Erythroblast (primary cell): Measurements from ENCODE around the gene CPXM2.

ENCODE experiments used
- GATA1 ChIP-seq: IDR thresholded peaks from 2 replicates; pipeline ENCODE4 v1.6.1; 2011; ENCODE audit warnings: low read depth, mild to moderate bottlenecking, control low read depth, low read length, moderate library complexity
- POLR2A ChIP-seq: IDR thresholded peaks from 2 replicates; pipeline ENCODE4 v1.6.1; 2011; ENCODE audit warnings: mild to moderate bottlenecking, low read length

GRCh38 chr10:123790132-123790885, 101.3 kb downstream of the CPXM2 start:
- TF ChIP-seq POLR2A = no peak
- TF ChIP-seq GATA1 = no peak
